Common myeloid progenitor, CD34-positive (primary cell): Measurements from ENCODE around the gene CNKSR3.

Experiments used
- CTCF ChIA-PET: fragments of 350-600 bp; sonication (Branson Sonifier 250); formaldehyde crosslinking; loops from one replicate; lab custom pipeline; 2021; ENCODE audit warnings: antibody characterized with exemption; lab: Charles Lee
- POLR2A ChIA-PET: fragments of 350-600 bp; sonication (Branson Sonifier 250); formaldehyde crosslinking; loops from one replicate; lab custom pipeline; 2021; ENCODE audit warnings: antibody characterized with exemption; lab: Charles Lee
- DNase-seq, 3 donors: peaks; one replicate each; pipeline versions ENCODE4 v3.0.0 to v3.0.0-alpha.2; 2013
- H3K27ac ChIP-seq, 2 experiments: 1 replicate in 1 of 2; 2 replicates in 1 of 2; pipeline ENCODE4 v1.7.0; 2013; ENCODE audit warnings: inconsistent platforms in 2 of 2, low read length in 2 of 2, mild to moderate bottlenecking in 2 of 2, low read depth in 1 of 2, moderate library complexity in 1 of 2; ENCODE audit not compliant: severe bottlenecking in 2 of 2, insufficient read depth in 1 of 2, poor library complexity in 1 of 2
- H3K27me3 ChIP-seq, 5 experiments: replicated peaks in 2 of 5; 1 replicate in 3 of 5; 2 replicates in 2 of 5; pipeline versions ENCODE4 v1.6.1 to v1.7.0; 2013; ENCODE audit warnings: low read length in 4 of 5, mild to moderate bottlenecking in 2 of 5, moderate library complexity in 2 of 5, inconsistent platforms in 1 of 5; ENCODE audit not compliant: insufficient read depth in 5 of 5, control insufficient read depth in 4 of 5
- H3K36me3 ChIP-seq, 4 experiments: 1 replicate in 2 of 4; 2 replicates in 2 of 4; pipeline versions ENCODE4 v1.6.1 to v1.7.0; 2013; ENCODE audit warnings: low read length in 3 of 4, control low read depth in 1 of 4, mild to moderate bottlenecking in 1 of 4; ENCODE audit not compliant: control insufficient read depth in 4 of 4, insufficient read depth in 4 of 4
- H3K4me1 ChIP-seq, 4 experiments: 1 replicate in 3 of 4; 2 replicates in 1 of 4; pipeline versions ENCODE4 v1.6.1 to v1.7.1; 2013; ENCODE audit warnings: low read length in 3 of 4, mild to moderate bottlenecking in 3 of 4, control low read depth in 1 of 4, inconsistent platforms in 1 of 4, moderate library complexity in 1 of 4; ENCODE audit not compliant: control insufficient read depth in 4 of 4, insufficient read depth in 4 of 4; ENCODE audit errors: control extremely low read depth in 1 of 4
- H3K4me3 ChIP-seq, 7 experiments: 1 replicate in 4 of 7; 2 replicates in 3 of 7; pipeline versions ENCODE4 v1.5.1 to v1.7.0; 2013; ENCODE audit warnings: mild to moderate bottlenecking in 7 of 7, low read length in 6 of 7, moderate library complexity in 6 of 7, inconsistent platforms in 2 of 7, low read depth in 2 of 7, control low read depth in 1 of 7; ENCODE audit not compliant: insufficient read depth in 4 of 7, control insufficient read depth in 1 of 7; ENCODE audit errors: extremely low read depth in 1 of 7
- H3K9me3 ChIP-seq, 5 experiments: 1 replicate in 4 of 5; 2 replicates in 1 of 5; pipeline versions ENCODE4 v1.6.1 to v1.7.1; 2013; ENCODE audit warnings: low read length in 4 of 5, mild to moderate bottlenecking in 2 of 5, inconsistent platforms in 1 of 5, low read depth in 1 of 5, moderate library complexity in 1 of 5; ENCODE audit not compliant: control insufficient read depth in 4 of 5, insufficient read depth in 2 of 5; ENCODE audit errors: control extremely low read depth in 1 of 5
- WGBS: methylation state at CpG from one replicate; pipeline ENCODE4 v1.1.5; 2013; ENCODE audit not compliant: insufficient coverage; 5-methylcytosine and 5-hydroxymethylcytosine counted together

The CNKSR3 gene

DNA sequence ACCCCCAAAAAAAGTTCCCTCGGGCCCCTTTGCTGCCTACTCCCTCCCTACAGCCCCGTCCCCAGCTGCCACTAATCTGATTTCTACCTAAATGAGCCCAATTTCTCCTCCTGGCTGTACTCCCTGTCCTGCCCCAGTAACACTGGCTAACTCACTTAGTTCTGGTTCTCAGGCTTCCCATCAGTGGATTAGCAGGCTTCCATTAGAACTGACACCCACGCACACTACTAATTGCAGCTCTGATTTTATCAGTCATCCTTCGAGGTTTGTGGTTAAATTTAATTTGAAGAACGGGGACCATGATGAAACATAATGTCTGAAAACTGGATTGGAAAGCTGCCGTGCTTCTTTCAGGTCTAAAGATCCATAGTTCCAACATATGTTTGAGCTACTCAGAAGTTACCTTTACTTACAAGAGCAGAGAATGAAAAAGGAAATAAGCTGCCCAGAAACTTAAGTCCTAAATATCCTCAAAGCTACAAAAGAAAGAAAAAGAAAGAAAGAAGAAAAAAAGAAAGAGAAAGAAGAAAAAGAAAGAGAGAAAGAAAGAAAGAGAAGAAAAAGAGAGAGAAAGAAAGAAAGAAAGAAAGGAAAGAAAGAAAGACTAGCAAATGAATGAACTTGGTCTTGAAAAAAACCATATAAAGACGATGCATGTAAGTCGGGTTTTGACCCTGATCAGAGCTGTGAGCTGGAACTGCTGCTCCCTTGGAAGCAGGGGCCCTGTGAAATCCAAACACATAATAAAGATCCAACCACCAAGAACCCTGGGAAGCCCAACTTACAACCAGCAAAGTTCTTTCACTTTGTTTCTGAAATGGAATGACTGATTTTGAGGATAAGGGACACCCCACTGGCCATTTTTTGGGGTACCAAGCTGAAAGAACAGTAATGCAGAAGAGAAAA is 51.7 kb downstream of the CNKSR3 start:
- Histone ChIP-seq H3K4me3 (no peak overlapping the region), H3K27me3 (no peaks in the 10 kb centered on the region), H3K9me3 (no peaks in the 10 kb centered on the region), H3K27ac (no peak overlapping the region), H3K4me1 (peaks cover 0 to 7% (median under 1%) of the 10 kb centered on the region in 4 experiments), H3K36me3 (no peaks in the 10 kb centered on the region)
- DNase-seq, result peak in 1 of 3 donors; percentile 30
- ChIA-PET POLR2A (no interaction called here), CTCF (interaction anchor here (0.8 to 1.7 kb wide), 3 partner anchors 10 to 13 kb away, joined by 3 to 4 read pairs (median 4); no protein-coding TSS in a partner anchor)
- 62% methylated on average over 6 of the region's 8 CpGs for WGBS

DNA sequence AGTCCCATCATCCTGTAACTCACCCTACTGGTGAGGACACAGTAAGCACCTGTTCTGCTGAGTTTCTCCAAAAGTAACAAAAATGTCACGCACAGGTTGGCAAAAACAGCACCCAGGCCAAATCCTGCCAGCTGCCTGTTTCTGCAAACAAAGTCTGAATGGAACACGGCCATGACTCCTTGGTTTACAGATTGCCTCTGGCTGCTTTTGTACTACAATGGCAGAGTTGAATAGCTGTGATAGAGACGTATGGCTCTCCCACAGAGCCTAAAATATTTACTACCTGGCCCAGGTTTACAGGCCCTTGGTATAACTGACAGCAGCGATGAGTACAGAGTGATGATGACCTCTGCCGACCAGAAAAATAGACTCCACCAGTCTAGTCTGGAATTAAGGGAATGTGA is 52.6 kb downstream of the CNKSR3 start:
- Histone ChIP-seq H3K9me3 (no peaks in the 10 kb centered on the region), H3K27ac (no peak overlapping the region), H3K4me3 (no peak overlapping the region), H3K36me3 (no peaks in the 10 kb centered on the region), H3K27me3 (no peaks in the 10 kb centered on the region), H3K4me1 (peaks cover 0 to 7% (median under 1%) of the 10 kb centered on the region in 4 experiments)
- 92% methylated on average over 3 of the region's 5 CpGs for WGBS
- CTCF ChIA-PET, result interaction anchor here (1.7 kb wide), 1 partner anchor 13 kb away, joined by 4 read pairs; no protein-coding TSS in a partner anchor
- POLR2A ChIA-PET, result interaction anchor here (0.6 kb wide), 1 partner anchor 38 kb away, joined by 3 read pairs; no protein-coding TSS in a partner anchor
- DNase-seq, result no peak

DNA sequence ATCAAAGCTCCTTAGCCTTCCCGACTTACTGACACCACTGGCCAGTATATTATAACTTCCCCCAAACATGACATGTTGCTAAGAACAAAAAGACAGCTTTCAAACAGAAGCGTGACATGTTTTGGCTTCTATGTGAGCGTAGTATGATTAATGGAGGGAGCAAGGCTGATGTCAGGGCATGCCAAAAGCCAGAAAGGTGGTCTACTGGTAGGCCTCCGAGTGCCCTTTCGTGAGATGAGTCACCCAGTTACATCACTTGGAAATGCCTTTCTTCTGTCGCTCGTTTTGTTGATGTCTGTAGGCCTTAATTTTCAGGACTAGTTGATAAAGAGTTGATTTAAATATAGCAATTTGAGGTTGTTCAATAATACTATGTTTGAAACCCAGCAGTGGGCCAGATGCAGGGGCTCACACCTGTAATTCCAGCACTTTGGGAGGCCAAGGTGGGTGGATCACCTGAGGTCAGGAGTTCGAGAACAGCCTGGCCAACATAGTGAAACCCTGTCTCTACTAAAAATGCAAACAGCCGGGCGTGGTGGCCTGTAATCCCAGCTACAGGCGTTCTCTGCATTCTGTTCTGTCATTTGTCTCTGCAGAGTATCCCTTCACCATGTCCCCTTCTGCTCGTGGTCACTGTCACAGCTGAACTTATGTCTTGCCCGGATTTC is 53.3 kb downstream of the CNKSR3 start:
- no peaks in the 10 kb centered on the region for H3K36me3 ChIP-seq
- no peaks in the 10 kb centered on the region for H3K9me3 ChIP-seq
- no peaks in the 10 kb centered on the region for H3K27me3 ChIP-seq
- H3K27ac ChIP-seq, result no peak overlapping the region
- DNase-seq, result peak in 1 of 3 donors; percentile 39
- ChIA-PET POLR2A (interaction anchor here (0.6 kb wide), 1 partner anchor 38 kb away, joined by 3 read pairs; no protein-coding TSS in a partner anchor), CTCF (interaction anchor here (0.6 kb wide), 1 partner anchor 118 kb away, joined by 3 read pairs; no protein-coding TSS in a partner anchor)
- no peak overlapping the region for H3K4me3 ChIP-seq
- peaks cover 0 to 3% (median 0%) of the 10 kb centered on the region in 4 experiments for H3K4me1 ChIP-seq
- WGBS, result 97% methylated on average over 9 of the region's 13 CpGs

GRCh38 chr6:154453329-154453728 is 57.2 kb downstream of the CNKSR3 start:
- H3K4me3 ChIP-seq, result no peak overlapping the region
- H3K36me3 ChIP-seq, result peaks cover 0 to 8% (median 3%) of the 10 kb centered on the region in 4 experiments
- H3K27me3 ChIP-seq, result no peaks in the 10 kb centered on the region
- CTCF ChIA-PET, result interaction anchor here (0.9 kb wide), 1 partner anchor 12 kb away, joined by 3 read pairs; no protein-coding TSS in a partner anchor
- no CpG with 5 or more reads among the region's 2 CpGs for WGBS
- no peaks in the 10 kb centered on the region for H3K9me3 ChIP-seq
- no peak for DNase-seq
- H3K27ac ChIP-seq, result no peak overlapping the region
- peaks cover 0 to 11% (median 4%) of the 10 kb centered on the region in 4 experiments for H3K4me1 ChIP-seq
- POLR2A ChIA-PET, result no interaction called here

DNA sequence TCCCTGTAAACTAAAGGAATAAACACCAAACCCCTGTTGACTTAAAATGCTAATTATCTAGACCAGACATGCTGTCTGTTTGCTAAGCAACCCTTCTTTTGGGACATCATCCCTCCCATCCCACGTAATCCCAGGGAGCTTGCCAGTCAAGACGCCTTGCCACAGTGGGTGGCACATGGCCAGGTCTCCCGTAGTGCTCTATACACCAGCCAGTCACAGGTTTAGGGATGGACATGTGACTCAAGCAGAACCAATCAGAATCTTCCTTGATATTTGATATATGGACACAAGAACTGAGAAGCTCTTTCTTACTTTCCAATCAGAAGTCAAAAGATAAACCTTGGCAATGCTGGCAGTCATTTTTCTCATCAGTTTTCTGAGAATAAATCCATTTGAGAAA is 60.0 kb downstream of the CNKSR3 start:
- H3K4me1 ChIP-seq, result peaks cover 7 to 19% (median 13%) of the 10 kb centered on the region in 4 experiments
- H3K9me3 ChIP-seq, result no peaks in the 10 kb centered on the region
- no peak for DNase-seq
- H3K27ac ChIP-seq, result no peak overlapping the region
- H3K27me3 ChIP-seq, result no peaks in the 10 kb centered on the region
- CTCF ChIA-PET, result no interaction called here
- POLR2A ChIA-PET, result no interaction called here
- peaks cover 0 to 8% (median 3%) of the 10 kb centered on the region in 4 experiments for H3K36me3 ChIP-seq
- no peak overlapping the region for H3K4me3 ChIP-seq
- WGBS, result 100% methylated on average over 1 of the region's 3 CpGs

DNA sequence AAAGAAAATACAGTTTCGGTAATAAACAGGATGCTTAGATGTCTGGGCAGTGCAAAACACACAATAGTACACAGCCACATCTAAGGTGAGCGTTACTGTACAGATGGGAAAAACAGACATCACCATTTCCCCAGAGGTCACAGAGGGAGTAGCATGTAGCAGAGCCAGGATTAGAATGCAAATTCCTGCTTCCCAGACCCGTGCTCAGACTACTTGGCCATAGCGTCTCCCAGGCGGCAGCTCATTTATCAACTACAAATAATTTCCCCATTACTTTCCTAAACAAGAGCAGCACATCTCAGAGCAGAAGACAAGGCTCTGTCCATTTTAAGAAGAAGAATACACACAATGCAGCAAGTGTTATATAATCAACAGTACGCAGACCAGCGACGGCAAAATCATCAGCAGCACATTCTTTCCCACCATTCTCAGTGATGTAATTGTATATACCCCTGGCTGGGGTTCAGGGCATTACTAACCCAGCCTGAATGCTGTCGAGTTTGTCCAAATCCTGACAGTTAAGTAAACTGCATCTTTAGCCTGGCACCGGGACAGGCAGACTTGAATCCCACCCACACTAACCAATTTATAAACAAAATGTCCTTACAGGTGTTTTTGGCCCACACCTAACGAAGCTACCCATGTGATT is 61.9 kb downstream of the CNKSR3 start:
- no peaks in the 10 kb centered on the region for H3K9me3 ChIP-seq
- H3K27ac ChIP-seq, result no peak overlapping the region
- POLR2A ChIA-PET, result no interaction called here
- H3K4me3 ChIP-seq, result peak overlapping the region in 1 of 7 experiments; percentile 33
- H3K36me3 ChIP-seq, result peaks cover 0 to 8% (median 3%) of the 10 kb centered on the region in 4 experiments
- CTCF ChIA-PET, result interaction anchor here (0.8 kb wide), 1 partner anchor 11 kb away, joined by 3 read pairs; no protein-coding TSS in a partner anchor
- 86% methylated on average over 5 of the region's 11 CpGs for WGBS
- no peak for DNase-seq
- H3K27me3 ChIP-seq, result no peaks in the 10 kb centered on the region
- H3K4me1 ChIP-seq, result peaks cover 7 to 19% (median 13%) of the 10 kb centered on the region in 4 experiments
